HEK293 (cell line): ENCODE measurements around the gene LMBR1.

Source experiments
- KLF10 ChIP-seq: fragments of 450-650 bp; IDR thresholded peaks from 2 replicates; pipeline ENCODE4 v1.5.1; 2018; ENCODE audit warnings: missing biosample characterization, mild to moderate bottlenecking, missing genetic modification characterization
- OVOL3 ChIP-seq: fragments of 450-650 bp; formaldehyde crosslinking; IDR thresholded peaks from 2 replicates; pipeline ENCODE4 v1.5.1; 2016; ENCODE audit warnings: missing biosample characterization, missing genetic modification characterization
- ZBTB20 ChIP-seq: fragments of 450-650 bp; formaldehyde crosslinking; IDR thresholded peaks from 2 replicates; pipeline ENCODE4 v1.5.1; 2016; ENCODE audit warnings: missing biosample characterization, missing genetic modification characterization
- ZFHX2 ChIP-seq: fragments of 450-650 bp; formaldehyde crosslinking; conservative IDR thresholded peaks from 2 replicates; pipeline ENCODE4 v1.5.1; 2016; ENCODE audit warnings: missing biosample characterization, missing genetic modification characterization
- ZFP3 ChIP-seq: fragments of 450-650 bp; formaldehyde crosslinking; IDR thresholded peaks from 2 replicates; pipeline ENCODE4 v1.5.1; 2016; ENCODE audit warnings: low read depth, missing biosample characterization, missing genetic modification characterization
- ZNF23 ChIP-seq: fragments of 450-650 bp; formaldehyde crosslinking; IDR thresholded peaks from 2 replicates; pipeline ENCODE4 v1.5.1; 2016; ENCODE audit warnings: missing biosample characterization, missing genetic modification characterization, borderline replicate concordance
- ZNF404 ChIP-seq: fragments of 450-650 bp; formaldehyde crosslinking; IDR thresholded peaks from 2 replicates; pipeline ENCODE4 v1.5.1; 2017; ENCODE audit warnings: missing biosample characterization, missing genetic modification characterization
- TF ChIP-seq, protein P1 (sequence below): fragments of 450-650 bp; formaldehyde crosslinking; IDR thresholded peaks from 2 replicates; pipeline ENCODE4 v1.5.1; 2016; ENCODE audit warnings: missing biosample characterization, missing genetic modification characterization
- TF ChIP-seq, protein P2 (sequence below): fragments of 450-650 bp; formaldehyde crosslinking; IDR thresholded peaks from 2 replicates; pipeline ENCODE4 v1.5.1; 2016; ENCODE audit warnings: missing biosample characterization, missing genetic modification characterization
- TF ChIP-seq, protein P3 (sequence below): fragments of 450-650 bp; formaldehyde crosslinking; IDR thresholded peaks from 2 replicates; pipeline ENCODE4 v1.5.1; 2016; ENCODE audit warnings: missing biosample characterization, missing genetic modification characterization, borderline replicate concordance
- TF ChIP-seq, protein P4 (sequence below): fragments of 450-650 bp; formaldehyde crosslinking; IDR thresholded peaks from 2 replicates; pipeline ENCODE4 v1.5.1; 2016; ENCODE audit warnings: missing biosample characterization, missing genetic modification characterization

DNA sequence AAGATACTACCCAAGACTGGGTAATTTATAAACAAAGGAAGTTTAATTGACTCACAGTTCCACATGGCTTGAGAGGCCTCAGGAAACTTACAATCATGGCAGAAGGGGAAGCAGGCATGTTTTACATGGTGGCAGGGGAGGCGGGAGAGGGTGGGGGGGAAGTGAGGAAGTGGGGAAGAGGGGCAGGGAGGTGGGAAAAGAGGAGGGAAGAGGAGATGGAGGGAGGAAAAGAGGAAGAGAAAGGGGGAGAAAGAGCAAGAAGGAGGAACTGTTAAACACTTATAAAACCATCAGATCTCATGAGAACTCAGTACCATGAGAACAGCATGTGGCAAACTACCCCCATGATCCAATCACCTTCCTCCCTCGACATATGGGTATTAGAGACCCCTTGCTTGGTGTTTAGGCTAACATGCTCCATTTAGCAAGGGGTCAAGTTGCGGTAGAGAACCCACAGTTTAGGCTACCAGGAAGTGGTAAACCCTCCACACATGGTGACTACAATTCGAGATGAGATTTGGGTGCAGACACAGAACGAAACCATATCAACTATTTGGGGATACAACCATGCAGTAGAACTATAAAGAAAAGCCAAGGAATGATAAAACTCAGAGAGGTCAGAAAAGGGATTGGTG, 3.5 kb upstream of the LMBR1 start:
- TF ChIP-seq, protein P1, sequence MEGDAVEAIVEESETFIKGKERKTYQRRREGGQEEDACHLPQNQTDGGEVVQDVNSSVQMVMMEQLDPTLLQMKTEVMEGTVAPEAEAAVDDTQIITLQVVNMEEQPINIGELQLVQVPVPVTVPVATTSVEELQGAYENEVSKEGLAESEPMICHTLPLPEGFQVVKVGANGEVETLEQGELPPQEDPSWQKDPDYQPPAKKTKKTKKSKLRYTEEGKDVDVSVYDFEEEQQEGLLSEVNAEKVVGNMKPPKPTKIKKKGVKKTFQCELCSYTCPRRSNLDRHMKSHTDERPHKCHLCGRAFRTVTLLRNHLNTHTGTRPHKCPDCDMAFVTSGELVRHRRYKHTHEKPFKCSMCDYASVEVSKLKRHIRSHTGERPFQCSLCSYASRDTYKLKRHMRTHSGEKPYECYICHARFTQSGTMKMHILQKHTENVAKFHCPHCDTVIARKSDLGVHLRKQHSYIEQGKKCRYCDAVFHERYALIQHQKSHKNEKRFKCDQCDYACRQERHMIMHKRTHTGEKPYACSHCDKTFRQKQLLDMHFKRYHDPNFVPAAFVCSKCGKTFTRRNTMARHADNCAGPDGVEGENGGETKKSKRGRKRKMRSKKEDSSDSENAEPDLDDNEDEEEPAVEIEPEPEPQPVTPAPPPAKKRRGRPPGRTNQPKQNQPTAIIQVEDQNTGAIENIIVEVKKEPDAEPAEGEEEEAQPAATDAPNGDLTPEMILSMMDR (tag by site-specific recombination) = no peak
- no peak for TF ChIP-seq ZFP3 (tag by site-specific recombination)
- TF ChIP-seq OVOL3 (tag by site-specific recombination) = no peak
- TF ChIP-seq ZBTB20 (tag by site-specific recombination) = no peak
- TF ChIP-seq ZFHX2 (tag by site-specific recombination) = no peak
- no peak for TF ChIP-seq ZNF404 (tag by site-specific recombination)
- TF ChIP-seq, protein P2, sequence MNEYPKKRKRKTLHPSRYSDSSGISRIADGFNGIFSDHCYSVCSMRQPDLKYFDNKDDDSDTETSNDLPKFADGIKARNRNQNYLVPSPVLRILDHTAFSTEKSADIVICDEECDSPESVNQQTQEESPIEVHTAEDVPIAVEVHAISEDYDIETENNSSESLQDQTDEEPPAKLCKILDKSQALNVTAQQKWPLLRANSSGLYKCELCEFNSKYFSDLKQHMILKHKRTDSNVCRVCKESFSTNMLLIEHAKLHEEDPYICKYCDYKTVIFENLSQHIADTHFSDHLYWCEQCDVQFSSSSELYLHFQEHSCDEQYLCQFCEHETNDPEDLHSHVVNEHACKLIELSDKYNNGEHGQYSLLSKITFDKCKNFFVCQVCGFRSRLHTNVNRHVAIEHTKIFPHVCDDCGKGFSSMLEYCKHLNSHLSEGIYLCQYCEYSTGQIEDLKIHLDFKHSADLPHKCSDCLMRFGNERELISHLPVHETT = no peak
- TF ChIP-seq, protein P3, sequence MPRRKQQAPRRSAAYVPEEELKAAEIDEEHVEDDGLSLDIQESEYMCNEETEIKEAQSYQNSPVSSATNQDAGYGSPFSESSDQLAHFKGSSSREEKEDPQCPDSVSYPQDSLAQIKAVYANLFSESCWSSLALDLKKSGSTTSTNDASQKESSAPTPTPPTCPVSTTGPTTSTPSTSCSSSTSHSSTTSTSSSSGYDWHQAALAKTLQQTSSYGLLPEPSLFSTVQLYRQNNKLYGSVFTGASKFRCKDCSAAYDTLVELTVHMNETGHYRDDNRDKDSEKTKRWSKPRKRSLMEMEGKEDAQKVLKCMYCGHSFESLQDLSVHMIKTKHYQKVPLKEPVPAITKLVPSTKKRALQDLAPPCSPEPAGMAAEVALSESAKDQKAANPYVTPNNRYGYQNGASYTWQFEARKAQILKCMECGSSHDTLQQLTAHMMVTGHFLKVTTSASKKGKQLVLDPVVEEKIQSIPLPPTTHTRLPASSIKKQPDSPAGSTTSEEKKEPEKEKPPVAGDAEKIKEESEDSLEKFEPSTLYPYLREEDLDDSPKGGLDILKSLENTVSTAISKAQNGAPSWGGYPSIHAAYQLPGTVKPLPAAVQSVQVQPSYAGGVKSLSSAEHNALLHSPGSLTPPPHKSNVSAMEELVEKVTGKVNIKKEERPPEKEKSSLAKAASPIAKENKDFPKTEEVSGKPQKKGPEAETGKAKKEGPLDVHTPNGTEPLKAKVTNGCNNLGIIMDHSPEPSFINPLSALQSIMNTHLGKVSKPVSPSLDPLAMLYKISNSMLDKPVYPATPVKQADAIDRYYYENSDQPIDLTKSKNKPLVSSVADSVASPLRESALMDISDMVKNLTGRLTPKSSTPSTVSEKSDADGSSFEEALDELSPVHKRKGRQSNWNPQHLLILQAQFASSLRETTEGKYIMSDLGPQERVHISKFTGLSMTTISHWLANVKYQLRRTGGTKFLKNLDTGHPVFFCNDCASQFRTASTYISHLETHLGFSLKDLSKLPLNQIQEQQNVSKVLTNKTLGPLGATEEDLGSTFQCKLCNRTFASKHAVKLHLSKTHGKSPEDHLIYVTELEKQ (tag by site-specific recombination) = no peak
- no peak for TF ChIP-seq KLF10 (tag by site-specific recombination)
- TF ChIP-seq, protein P4, sequence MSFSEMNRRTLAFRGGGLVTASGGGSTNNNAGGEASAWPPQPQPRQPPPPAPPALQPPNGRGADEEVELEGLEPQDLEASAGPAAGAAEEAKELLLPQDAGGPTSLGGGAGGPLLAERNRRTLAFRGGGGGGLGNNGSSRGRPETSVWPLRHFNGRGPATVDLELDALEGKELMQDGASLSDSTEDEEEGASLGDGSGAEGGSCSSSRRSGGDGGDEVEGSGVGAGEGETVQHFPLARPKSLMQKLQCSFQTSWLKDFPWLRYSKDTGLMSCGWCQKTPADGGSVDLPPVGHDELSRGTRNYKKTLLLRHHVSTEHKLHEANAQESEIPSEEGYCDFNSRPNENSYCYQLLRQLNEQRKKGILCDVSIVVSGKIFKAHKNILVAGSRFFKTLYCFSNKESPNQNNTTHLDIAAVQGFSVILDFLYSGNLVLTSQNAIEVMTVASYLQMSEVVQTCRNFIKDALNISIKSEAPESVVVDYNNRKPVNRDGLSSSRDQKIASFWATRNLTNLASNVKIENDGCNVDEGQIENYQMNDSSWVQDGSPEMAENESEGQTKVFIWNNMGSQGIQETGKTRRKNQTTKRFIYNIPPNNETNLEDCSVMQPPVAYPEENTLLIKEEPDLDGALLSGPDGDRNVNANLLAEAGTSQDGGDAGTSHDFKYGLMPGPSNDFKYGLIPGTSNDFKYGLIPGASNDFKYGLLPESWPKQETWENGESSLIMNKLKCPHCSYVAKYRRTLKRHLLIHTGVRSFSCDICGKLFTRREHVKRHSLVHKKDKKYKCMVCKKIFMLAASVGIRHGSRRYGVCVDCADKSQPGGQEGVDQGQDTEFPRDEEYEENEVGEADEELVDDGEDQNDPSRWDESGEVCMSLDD (tag by site-specific recombination) = no peak
- TF ChIP-seq ZNF23 (tag by site-specific recombination) = no peak
